ENCODE data around the gene NCAPG2.

DNA sequence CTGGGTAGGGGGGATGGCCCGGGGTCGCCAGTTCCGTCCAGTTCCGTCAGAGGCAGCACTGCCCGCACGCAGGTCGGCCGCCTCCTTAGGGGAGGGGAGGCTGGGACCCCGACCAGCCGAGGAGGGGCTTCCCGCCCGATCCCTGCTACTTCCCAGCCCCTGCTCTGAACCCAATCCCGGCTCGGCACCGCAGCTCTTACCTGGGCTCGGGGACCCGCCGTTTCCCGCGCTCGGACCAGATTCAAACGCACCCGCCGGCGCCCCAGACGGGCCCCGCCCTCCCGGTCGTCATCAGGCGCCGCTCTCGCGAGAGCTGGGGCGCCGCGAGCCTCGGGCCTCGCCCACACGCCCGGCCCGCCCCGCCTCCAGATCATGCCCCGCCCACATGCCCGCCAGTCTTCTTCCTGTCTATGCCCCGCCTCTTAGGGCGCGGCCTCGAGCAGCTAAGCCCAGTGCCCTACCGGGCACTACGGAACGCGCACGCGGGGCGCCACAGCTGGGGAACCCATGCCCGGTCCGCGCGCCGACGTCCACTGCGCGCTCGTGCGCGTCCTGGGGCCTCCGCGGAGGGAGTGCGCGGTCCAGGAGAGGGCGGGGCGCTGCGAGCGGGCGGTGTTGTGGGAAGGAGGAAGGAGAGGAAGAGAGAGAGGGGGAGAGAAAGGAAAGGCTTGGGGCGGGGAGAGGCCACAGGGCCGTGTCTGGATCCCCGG is at the start of gene NCAPG2:
- TF ChIP-seq, protein P1, sequence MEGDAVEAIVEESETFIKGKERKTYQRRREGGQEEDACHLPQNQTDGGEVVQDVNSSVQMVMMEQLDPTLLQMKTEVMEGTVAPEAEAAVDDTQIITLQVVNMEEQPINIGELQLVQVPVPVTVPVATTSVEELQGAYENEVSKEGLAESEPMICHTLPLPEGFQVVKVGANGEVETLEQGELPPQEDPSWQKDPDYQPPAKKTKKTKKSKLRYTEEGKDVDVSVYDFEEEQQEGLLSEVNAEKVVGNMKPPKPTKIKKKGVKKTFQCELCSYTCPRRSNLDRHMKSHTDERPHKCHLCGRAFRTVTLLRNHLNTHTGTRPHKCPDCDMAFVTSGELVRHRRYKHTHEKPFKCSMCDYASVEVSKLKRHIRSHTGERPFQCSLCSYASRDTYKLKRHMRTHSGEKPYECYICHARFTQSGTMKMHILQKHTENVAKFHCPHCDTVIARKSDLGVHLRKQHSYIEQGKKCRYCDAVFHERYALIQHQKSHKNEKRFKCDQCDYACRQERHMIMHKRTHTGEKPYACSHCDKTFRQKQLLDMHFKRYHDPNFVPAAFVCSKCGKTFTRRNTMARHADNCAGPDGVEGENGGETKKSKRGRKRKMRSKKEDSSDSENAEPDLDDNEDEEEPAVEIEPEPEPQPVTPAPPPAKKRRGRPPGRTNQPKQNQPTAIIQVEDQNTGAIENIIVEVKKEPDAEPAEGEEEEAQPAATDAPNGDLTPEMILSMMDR (optimal IDR thresholded peaks at IDR 0.05 in 1 of 3, IDR thresholded peaks at IDR 0.05 in 1 of 3, conservative IDR thresholded peaks at IDR 0.05 in 1 of 3; ENCODE audit: extremely low read depth in 1 of 3, insufficient read depth in 2 of 3, low read length in 3 of 3), result peak in 2 of 3 experiments; percentile 4 to 12
- TF ChIP-seq EZH2 (IDR thresholded peaks at IDR 0.05; ENCODE audit: low read length), result no peak

Measured in keratinocyte (primary cell).